Measurements from ENCODE around the gene ST6GALNAC6. TPM values are rescaled to one million over a fixed set of nuclear protein-coding genes. Genes with fewer than 3 reads are reported as not detected.

Gene ST6GALNAC6
- total RNA-seq, 1 donor from 2014 or later: 25.6 TPM

- H3K27me3 ChIP-seq (ENCODE audit: control insufficient read depth, insufficient read depth, low read length): peaks cover 3% of the 10 kb centered on the region
Measured at GRCh38 chr9:127921557-127922120, 22.2 kb upstream of the ST6GALNAC6 start.

DNA sequence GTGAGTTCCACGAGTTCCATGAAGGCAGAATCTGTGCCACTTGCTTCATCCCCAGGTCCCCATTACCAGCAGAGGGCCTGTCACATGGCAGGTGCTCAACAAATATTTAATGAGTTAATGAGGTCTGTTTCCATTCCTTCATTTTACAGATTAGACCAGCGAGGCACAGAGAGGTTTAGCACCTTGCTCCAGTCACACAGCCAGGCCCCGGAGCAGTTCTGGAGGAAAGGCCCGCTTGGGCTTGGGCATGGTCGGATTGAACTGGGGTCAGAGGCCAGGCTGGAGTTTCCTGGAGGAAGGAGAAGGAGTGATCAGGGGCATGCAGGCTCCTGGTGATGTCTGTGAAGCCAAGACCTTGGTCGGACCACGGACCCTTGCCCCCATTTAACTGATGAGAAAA, 21.4 kb upstream of the ST6GALNAC6 start:
- H3K4me3 ChIP-seq (ENCODE audit: low read depth, low read length): no peak overlapping the region
- TF ChIP-seq CTCF (IDR thresholded peaks at IDR 0.05; ENCODE audit: insufficient read depth, low read length, poor library complexity, severe bottlenecking): no peak
- no peak for DNase-seq (ENCODE audit: low read depth)
- peaks cover 3% of the 10 kb centered on the region for H3K27me3 ChIP-seq (ENCODE audit: control insufficient read depth, insufficient read depth, low read length)
- no peaks in the 10 kb centered on the region for H3K36me3 ChIP-seq (ENCODE audit: control insufficient read depth, insufficient read depth, low read length)

More at GRCh38 chr9:127921557-127922120, 22.2 kb upstream of the ST6GALNAC6 start:
- TF ChIP-seq CTCF (IDR thresholded peaks at IDR 0.05; ENCODE audit: insufficient read depth, low read length, poor library complexity, severe bottlenecking): peak; percentile 90
- Histone ChIP-seq H3K4me3 (ENCODE audit: low read depth, low read length) (no peak overlapping the region), H3K36me3 (ENCODE audit: control insufficient read depth, insufficient read depth, low read length) (no peaks in the 10 kb centered on the region)
- no peak for DNase-seq (ENCODE audit: low read depth)

DNA sequence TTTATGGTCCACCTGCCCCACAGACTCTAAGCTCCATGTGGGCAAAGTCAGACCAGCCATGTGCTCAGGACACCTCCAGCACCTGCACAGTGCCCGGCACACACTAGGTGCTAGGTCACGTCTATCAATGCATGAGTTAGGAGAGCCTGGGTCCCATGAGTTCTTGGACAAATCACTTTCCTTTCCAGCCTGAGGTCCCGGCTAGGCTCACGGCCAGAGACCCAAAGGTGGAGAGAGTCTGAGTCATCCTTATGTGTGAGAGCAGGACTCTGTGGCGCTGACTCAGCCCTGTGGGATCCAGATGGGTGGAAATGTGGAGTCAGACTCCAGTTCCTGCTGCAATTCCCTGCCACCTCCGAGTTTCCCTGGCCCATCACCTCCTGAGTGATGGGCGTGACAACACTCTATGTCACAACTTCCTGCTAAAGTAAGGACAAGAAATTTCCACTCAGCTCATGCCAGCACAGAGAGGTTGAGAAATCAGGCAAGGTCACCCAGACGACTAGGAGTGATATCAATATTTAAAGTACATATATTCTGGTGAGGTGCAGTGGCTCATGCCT, 19.9 kb upstream of the ST6GALNAC6 start:
- no peak for TF ChIP-seq CTCF (IDR thresholded peaks at IDR 0.05; ENCODE audit: insufficient read depth, low read length, poor library complexity, severe bottlenecking)
- Histone ChIP-seq H3K27me3 (ENCODE audit: control insufficient read depth, insufficient read depth, low read length) (peaks cover 3% of the 10 kb centered on the region), H3K36me3 (ENCODE audit: control insufficient read depth, insufficient read depth, low read length) (no peaks in the 10 kb centered on the region), H3K4me3 (ENCODE audit: low read depth, low read length) (no peak overlapping the region)
- peak; percentile 100 for DNase-seq (ENCODE audit: low read depth)

DNA sequence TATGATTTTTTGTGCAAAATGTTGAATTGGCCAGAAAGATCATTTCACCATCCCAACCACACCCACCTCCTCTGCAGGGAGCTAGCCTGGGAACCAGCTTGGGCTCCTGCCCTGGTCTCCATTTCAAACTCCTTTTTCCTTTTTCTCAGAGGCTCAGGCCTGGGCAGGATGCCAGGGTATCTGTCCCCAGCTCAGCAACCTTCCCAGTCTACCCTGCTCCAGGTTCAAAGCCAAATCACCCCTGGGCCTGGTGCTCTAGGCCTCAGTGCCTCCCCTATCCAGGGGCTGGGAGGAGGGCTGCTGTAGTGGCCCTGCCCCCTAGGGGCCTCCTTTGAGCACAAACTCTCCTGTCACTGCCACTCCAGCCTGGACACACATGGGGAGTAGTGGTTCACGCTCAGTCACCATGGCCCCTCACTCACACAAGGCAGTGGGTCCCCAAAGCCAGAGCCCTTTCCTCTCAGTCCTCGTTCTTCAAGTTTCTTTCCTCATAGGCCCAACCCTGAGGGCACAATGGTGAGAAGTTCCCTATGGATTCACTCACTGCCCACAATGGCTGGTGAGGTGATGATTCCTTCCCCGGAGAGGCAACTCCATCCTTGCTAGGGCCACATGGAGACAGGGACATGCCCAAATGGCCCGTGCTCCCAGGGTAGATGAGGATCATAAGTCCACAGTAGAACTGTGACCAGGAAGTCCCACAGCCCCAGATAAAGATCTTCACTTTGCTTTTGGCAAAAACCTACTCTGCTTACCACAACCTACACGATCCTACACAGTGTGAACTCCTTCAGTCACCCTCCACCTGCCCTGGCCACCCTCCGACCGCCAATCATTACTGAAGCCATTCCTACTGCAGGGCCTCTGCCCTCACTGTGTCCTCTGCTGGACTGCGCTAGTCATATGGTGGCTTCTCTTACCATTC, 19.0 kb upstream of the ST6GALNAC6 start:
- Histone ChIP-seq H3K36me3 (ENCODE audit: control insufficient read depth, insufficient read depth, low read length) (no peaks in the 10 kb centered on the region), H3K4me3 (ENCODE audit: low read depth, low read length) (no peak overlapping the region), H3K27me3 (ENCODE audit: control insufficient read depth, insufficient read depth, low read length) (peaks cover 3% of the 10 kb centered on the region)
- TF ChIP-seq CTCF (IDR thresholded peaks at IDR 0.05; ENCODE audit: insufficient read depth, low read length, poor library complexity, severe bottlenecking): no peak
- no peak for DNase-seq (ENCODE audit: low read depth)

DNA sequence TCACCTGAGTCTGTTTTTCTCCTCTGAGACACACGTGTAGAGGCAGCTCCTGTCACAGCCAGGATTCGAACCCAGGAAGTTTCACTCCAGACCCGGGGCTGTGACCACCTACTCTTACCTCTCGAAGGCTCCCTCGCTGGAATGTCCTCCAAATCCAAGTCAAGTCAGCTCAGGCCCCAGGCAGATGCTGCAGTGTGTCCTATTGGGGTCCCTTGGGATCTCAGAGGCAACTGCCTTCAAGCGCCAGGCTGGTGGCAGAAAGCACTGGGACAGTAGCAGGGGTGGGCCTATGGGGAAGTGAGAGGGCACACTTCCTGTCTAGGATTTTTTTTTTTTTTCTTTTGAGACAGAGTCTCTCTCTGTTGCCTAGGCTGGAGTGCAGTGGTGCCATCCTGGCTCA, 18.2 kb upstream of the ST6GALNAC6 start:
- peaks cover 3% of the 10 kb centered on the region for H3K27me3 ChIP-seq (ENCODE audit: control insufficient read depth, insufficient read depth, low read length)
- no peak overlapping the region for H3K4me3 ChIP-seq (ENCODE audit: low read depth, low read length)
- no peak for TF ChIP-seq CTCF (IDR thresholded peaks at IDR 0.05; ENCODE audit: insufficient read depth, low read length, poor library complexity, severe bottlenecking)
- DNase-seq (ENCODE audit: low read depth): no peak
- no peaks in the 10 kb centered on the region for H3K36me3 ChIP-seq (ENCODE audit: control insufficient read depth, insufficient read depth, low read length)

All from kidney epithelial cell (primary cell).